OCI-LY7 (cell line): Measurements from ENCODE around the gene TCP1.

Experiments used
- CTCF ChIP-seq: fragments of 200-600 bp; sonication (generic); conservative IDR thresholded peaks from 2 replicates; pipeline ENCODE4 v1.5.1; 2014; ENCODE audit warnings: mild to moderate bottlenecking, antibody characterized with exemption, low read length, moderate library complexity, mixed read lengths
- EZH2phosphoT487 ChIP-seq: fragments of 200-600 bp; sonication (generic); IDR thresholded peaks from 2 replicates; pipeline ENCODE4 v1.6.1; 2018; ENCODE audit warnings: low read depth, borderline replicate concordance, mild to moderate bottlenecking, mixed run types, antibody characterized with exemption, low read length, moderate library complexity, mixed read lengths

GRCh38 chr6:159769470-159769869, 19.9 kb downstream of the TCP1 start:
- TF ChIP-seq CTCF (no peak), EZH2phosphoT487 (no peak)
